Stomach (tissue), 4 donors: ENCODE measurements around the gene UBR7.

Experiments
- CTCF ChIP-seq, 7 experiments: fragments of 450-650 bp in 4 of 7; fragments of 200-600 bp in 3 of 7; sonication (generic) in 3 of 7; IDR thresholded peaks; one replicate each; pipeline ENCODE4 v1.5.1; 2016 to 2019; ENCODE audit warnings: antibody characterized with exemption in 7 of 7, control low read depth in 2 of 7, mild to moderate bottlenecking in 1 of 7
- EP300 ChIP-seq: sonication (generic); formaldehyde crosslinking; IDR thresholded peaks from one replicate; pipeline ENCODE4 v1.6.1; 2017; ENCODE audit warnings: antibody characterized with exemption
- POLR2A ChIP-seq, 4 donors: fragments of 450-650 bp; IDR thresholded peaks; one replicate each; pipeline ENCODE4 v1.6.1; 2016; ENCODE audit warnings: antibody characterized with exemption in 4 of 4, control low read depth in 2 of 4, mild to moderate bottlenecking in 1 of 4, moderate library complexity in 1 of 4
- POLR2AphosphoS5 ChIP-seq, 3 donors: sonication (generic); formaldehyde crosslinking; IDR thresholded peaks; one replicate each; pipeline ENCODE4 v1.6.1; 2016; ENCODE audit warnings: antibody characterized with exemption in 3 of 3

- TF ChIP-seq CTCF (IDR thresholded peaks at IDR 0.05) (peak in 3 of 7 experiments; percentile 16 to 42 (median 17)), POLR2A (IDR thresholded peaks at IDR 0.05) (no peak), EP300 (no peak), POLR2AphosphoS5 (IDR thresholded peaks at IDR 0.05) (no peak)
Observed at GRCh38 chr14:93160353-93160801, 46.7 kb upstream of the UBR7 start.
